ENCODE measurements around the gene AFTPH. TPM values are rescaled to one million over a fixed set of nuclear protein-coding genes. Genes with fewer than 3 reads are reported as not detected.
A peak's percentile ranks its signal among the peaks of the same experiment; 100 is the strongest.

The AFTPH gene
- total RNA-seq, 2 experiments from 2014 or later = 34.3 to 38.9 TPM

GRCh38 chr2:64622443-64623241 is 98.5 kb downstream of the AFTPH start:
- Mint-ChIP-seq H3K9me3 (no peaks in the 10 kb centered on the region), H3K27me3 (peaks cover 9% of the 10 kb centered on the region), H3K4me3 (no peak overlapping the region), H3K27ac (no peak overlapping the region), H3K4me1 (peaks cover 7% of the 10 kb centered on the region), H3K36me3 (no peaks in the 10 kb centered on the region)
- POLR2A ChIA-PET = no interaction called here
- DNase-seq (peak; percentile 22), ATAC-seq (ENCODE audit: low read depth) (no peak)

- H3K4me3 Mint-ChIP-seq = no peak overlapping the region
- peaks cover 9% of the 10 kb centered on the region for H3K27me3 Mint-ChIP-seq
- DNase-seq = peak; percentile 18
- no peaks in the 10 kb centered on the region for H3K9me3 Mint-ChIP-seq
- peaks cover 7% of the 10 kb centered on the region for H3K4me1 Mint-ChIP-seq
- POLR2A ChIA-PET = no interaction called here
- no peaks in the 10 kb centered on the region for H3K36me3 Mint-ChIP-seq
- no peak for ATAC-seq (ENCODE audit: low read depth)
- H3K27ac Mint-ChIP-seq = no peak overlapping the region
Observed at GRCh38 chr2:64623242-64623850, 99.2 kb downstream of the AFTPH start.

- POLR2A ChIA-PET = no interaction called here
- no peaks in the 10 kb centered on the region for H3K36me3 Mint-ChIP-seq
- peaks cover 7% of the 10 kb centered on the region for H3K4me1 Mint-ChIP-seq
- no peak overlapping the region for H3K4me3 Mint-ChIP-seq
- DNase-seq (peak; percentile 16), ATAC-seq (ENCODE audit: low read depth) (no peak)
- H3K27me3 Mint-ChIP-seq = peaks cover 9% of the 10 kb centered on the region
- H3K9me3 Mint-ChIP-seq = no peaks in the 10 kb centered on the region
- H3K27ac Mint-ChIP-seq = no peak overlapping the region
Observed at GRCh38 chr2:64624108-64624610, 100.0 kb downstream of the AFTPH start.

GRCh38 chr2:64624862-64625261 is 100.7 kb downstream of the AFTPH start:
- Mint-ChIP-seq H3K9me3 (no peaks in the 10 kb centered on the region), H3K36me3 (no peaks in the 10 kb centered on the region), H3K27ac (no peak overlapping the region), H3K4me3 (no peak overlapping the region), H3K27me3 (peaks cover 6% of the 10 kb centered on the region), H3K4me1 (peaks cover 7% of the 10 kb centered on the region)
- DNase-seq (no peak), ATAC-seq (ENCODE audit: low read depth) (no peak)
- POLR2A ChIA-PET = no interaction called here

DNA sequence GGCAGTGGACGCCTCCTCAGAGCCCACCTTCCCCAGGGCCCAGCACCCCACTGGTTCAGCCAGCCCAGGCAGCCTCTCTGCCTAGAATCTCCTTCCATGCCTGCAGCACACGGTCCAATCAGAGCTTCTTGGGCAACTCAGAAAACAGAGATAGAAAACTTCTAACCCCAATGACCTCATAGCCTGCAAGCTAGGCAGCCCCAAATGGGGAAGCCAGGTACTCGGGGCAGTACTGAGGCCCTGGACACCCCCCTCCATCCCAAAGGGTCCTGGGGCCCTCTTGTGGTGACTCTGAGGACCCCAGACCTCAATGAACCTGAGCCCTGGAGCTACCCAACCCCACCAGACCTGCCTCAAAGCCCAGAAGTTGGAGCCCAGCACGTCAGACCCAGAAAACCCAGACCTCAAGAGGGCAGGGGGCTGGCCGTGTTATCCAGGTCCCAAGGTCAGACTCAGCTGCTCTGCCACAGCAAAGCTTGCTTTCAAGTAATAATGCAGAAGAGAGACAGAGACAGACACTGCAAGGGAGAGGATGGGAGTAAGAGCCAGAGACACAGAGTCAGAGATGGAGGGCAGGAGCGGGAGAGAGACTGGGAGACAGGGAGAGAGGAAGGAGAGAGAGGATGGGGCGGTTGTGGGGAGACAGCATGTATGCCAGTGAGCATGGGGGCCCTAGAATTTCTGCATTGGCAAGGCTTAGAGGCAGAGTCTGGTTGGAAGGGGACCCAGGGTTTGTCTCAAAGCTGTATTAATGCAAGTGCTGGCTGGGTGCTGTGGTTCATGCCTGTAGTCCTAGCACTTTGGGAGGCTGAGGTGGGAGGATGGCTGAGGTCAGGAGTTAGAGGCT is 101.4 kb downstream of the AFTPH start:
- POLR2A ChIA-PET = interaction anchor here (1.2 kb wide), 1 partner anchor 19 kb away, joined by 3 read pairs; no protein-coding TSS in a partner anchor
- H3K9me3 Mint-ChIP-seq = no peaks in the 10 kb centered on the region

GRCh38 chr2:64626146-64626809 is 102.2 kb downstream of the AFTPH start:
- Mint-ChIP-seq H3K36me3 (peaks cover 4% of the 10 kb centered on the region), H3K27me3 (no peaks in the 10 kb centered on the region), H3K4me1 (peaks cover 10% of the 10 kb centered on the region), H3K27ac (peak overlapping the region; percentile 69), H3K9me3 (no peaks in the 10 kb centered on the region), H3K4me3 (no peak overlapping the region)
- DNase-seq (no peak), ATAC-seq (ENCODE audit: low read depth) (no peak)
- POLR2A ChIA-PET = interaction anchor here (0.7 to 1.2 kb wide), 2 partner anchors 18 to 69 kb away, joined by 3 read pairs; no protein-coding TSS in a partner anchor

More for the DNA sequence above, 101.4 kb downstream of the AFTPH start:
- H3K4me3 Mint-ChIP-seq = no peak overlapping the region
- no peak for ATAC-seq (ENCODE audit: low read depth)
- no peak for DNase-seq
- no peaks in the 10 kb centered on the region for H3K36me3 Mint-ChIP-seq
- H3K27ac Mint-ChIP-seq = peak overlapping the region; percentile 69
- H3K27me3 Mint-ChIP-seq = peaks cover under 1% of the 10 kb centered on the region
- peaks cover 7% of the 10 kb centered on the region for H3K4me1 Mint-ChIP-seq

- ATAC-seq (ENCODE audit: low read depth) = no peak
- Mint-ChIP-seq H3K4me1 (peaks cover 10% of the 10 kb centered on the region), H3K27ac (no peak overlapping the region), H3K9me3 (no peaks in the 10 kb centered on the region), H3K36me3 (peaks cover 4% of the 10 kb centered on the region), H3K4me3 (no peak overlapping the region), H3K27me3 (no peaks in the 10 kb centered on the region)
- POLR2A ChIA-PET = interaction anchor here (0.7 to 1.2 kb wide), 2 partner anchors 17 to 70 kb away, joined by 3 read pairs; no protein-coding TSS in a partner anchor
- no peak for DNase-seq
Observed at GRCh38 chr2:64626963-64627760, 103.0 kb downstream of the AFTPH start.

GRCh38 chr2:64627860-64628841 is 104.0 kb downstream of the AFTPH start:
- ATAC-seq (ENCODE audit: low read depth) = no peak
- Mint-ChIP-seq H3K4me1 (peaks cover 7% of the 10 kb centered on the region), H3K9me3 (no peaks in the 10 kb centered on the region), H3K27me3 (no peaks in the 10 kb centered on the region), H3K36me3 (peaks cover 7% of the 10 kb centered on the region), H3K27ac (no peak overlapping the region), H3K4me3 (no peak overlapping the region)
- POLR2A ChIA-PET = interaction anchor here (0.6 to 1.1 kb wide), 2 partner anchors 9 to 249 kb away, joined by 3 to 7 read pairs; no protein-coding TSS in a partner anchor
- no peak for DNase-seq

DNA sequence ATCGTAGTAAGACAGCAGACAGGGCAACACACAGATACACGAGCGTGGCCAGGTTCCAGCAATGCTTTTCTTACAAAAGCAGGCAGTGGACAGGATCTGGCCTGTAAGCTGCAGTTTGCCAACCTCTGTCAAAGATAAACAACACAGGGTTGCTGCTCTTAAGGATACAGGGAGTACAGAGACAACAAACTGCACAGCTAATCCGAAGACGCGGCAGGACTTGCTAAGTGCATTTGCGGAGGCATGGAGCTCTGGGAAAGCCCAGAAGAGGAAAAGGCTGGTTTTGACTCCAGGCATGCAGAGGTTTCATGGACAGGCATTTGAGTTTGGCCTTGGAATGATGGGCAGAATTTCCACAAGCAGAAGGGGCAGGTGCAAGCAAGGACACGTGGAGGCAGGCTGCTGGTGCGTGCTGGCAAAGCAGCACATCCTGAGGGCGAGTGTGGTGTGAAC is 105.2 kb downstream of the AFTPH start:
- H3K27me3 Mint-ChIP-seq = no peaks in the 10 kb centered on the region
- no peaks in the 10 kb centered on the region for H3K9me3 Mint-ChIP-seq
- ATAC-seq (ENCODE audit: low read depth) (no peak), DNase-seq (no peak)
- H3K27ac Mint-ChIP-seq = peak overlapping the region; percentile 40
- peaks cover 8% of the 10 kb centered on the region for H3K4me1 Mint-ChIP-seq
- POLR2A ChIA-PET = no interaction called here
- H3K4me3 Mint-ChIP-seq = no peak overlapping the region
- H3K36me3 Mint-ChIP-seq = peaks cover 13% of the 10 kb centered on the region

GRCh38 chr2:64629875-64630274 is 105.7 kb downstream of the AFTPH start:
- Mint-ChIP-seq H3K4me3 (no peak overlapping the region), H3K27me3 (no peaks in the 10 kb centered on the region), H3K9me3 (no peaks in the 10 kb centered on the region), H3K4me1 (peaks cover 9% of the 10 kb centered on the region), H3K36me3 (peaks cover 16% of the 10 kb centered on the region), H3K27ac (no peak overlapping the region)
- DNase-seq (no peak), ATAC-seq (ENCODE audit: low read depth) (no peak)
- POLR2A ChIA-PET = no interaction called here

- H3K4me3 Mint-ChIP-seq = no peak overlapping the region
- peaks cover 13% of the 10 kb centered on the region for H3K4me1 Mint-ChIP-seq
- POLR2A ChIA-PET = no interaction called here
- peaks cover 20% of the 10 kb centered on the region for H3K36me3 Mint-ChIP-seq
- no peak for ATAC-seq (ENCODE audit: low read depth)
- no peak for DNase-seq
- H3K27me3 Mint-ChIP-seq = no peaks in the 10 kb centered on the region
- H3K9me3 Mint-ChIP-seq = no peaks in the 10 kb centered on the region
- H3K27ac Mint-ChIP-seq = peak overlapping the region; percentile 22
Observed at GRCh38 chr2:64630752-64631151, 106.6 kb downstream of the AFTPH start.

Data from activated naive CD8-positive, alpha-beta T cell treated with anti-CD3 and anti-CD28 coated beads, Interleukin-2, amount 10 ng/mL, durations not matched to agents 7 days and 5 days (primary cell).